D341Med (cell line): ENCODE measurements around the gene LY9.

Source experiments
- DNase-seq: peaks from one replicate; pipeline ENCODE4 v3.0.0; 2012; ENCODE audit warnings: low spot score

Gene LY9

DNA sequence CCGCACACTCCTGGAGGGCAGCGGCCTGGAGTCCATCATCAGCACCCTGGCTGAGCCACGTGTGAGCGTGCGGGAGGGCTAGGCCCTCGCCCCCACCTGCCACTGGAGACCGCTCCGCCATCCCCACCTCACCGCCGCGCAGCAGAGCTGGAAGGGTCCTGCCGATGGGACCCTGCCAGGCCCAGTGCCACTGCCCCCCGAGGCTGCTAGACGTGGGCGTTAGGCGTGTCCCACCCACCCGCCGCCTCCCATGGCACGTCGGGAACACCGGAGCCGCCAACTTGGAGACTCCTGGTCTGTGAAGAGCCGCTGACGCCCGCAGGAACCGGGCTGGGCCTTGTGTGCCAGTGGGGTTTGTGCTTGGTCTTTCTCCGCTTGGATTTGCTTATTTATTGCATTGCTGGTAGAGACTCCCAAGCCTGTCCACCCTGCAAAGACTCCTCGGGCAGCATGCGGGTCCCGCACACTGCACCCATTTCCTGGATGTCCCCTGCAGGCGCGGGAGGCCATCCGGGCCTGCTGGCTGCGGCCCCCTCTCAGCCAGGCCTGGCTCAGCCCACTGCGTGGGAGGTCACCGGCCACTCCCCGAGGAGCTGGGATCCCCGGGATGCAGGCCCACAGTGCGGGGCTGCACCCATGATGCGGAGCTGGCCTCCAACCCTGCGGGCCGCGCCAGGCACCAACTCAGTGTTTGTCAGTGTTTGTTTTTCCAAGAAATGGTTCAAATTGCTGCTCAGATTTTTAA, 6.0 kb downstream of the LY9 start:
- DNase-seq, result no peak

DNA sequence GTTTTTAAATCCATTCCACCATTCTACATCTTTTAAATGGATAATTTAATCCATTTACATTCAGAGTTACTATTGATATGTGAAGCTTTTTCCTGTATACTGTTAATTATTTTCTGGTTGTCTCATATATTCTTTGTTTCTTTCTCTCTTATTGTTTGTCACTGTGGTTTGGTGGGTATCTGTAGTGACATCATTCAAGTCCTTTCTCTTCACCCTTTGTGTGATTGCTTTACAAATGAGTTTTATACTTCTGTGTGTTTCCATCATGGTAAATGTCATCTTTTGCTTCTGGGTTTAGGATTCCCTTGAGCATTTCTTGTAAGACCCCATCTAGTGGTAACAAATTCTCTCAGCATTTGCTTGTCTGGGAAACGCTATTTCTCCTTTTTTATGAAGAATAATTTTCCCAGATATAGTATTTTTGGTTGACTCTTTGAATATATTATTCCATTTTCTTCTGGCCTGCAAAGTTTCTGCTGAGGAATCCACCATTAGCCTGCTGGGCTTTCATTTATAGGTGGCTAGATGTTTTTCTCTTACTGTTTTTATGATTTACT, 10.2 kb downstream of the LY9 start:
- no peak for DNase-seq

DNA sequence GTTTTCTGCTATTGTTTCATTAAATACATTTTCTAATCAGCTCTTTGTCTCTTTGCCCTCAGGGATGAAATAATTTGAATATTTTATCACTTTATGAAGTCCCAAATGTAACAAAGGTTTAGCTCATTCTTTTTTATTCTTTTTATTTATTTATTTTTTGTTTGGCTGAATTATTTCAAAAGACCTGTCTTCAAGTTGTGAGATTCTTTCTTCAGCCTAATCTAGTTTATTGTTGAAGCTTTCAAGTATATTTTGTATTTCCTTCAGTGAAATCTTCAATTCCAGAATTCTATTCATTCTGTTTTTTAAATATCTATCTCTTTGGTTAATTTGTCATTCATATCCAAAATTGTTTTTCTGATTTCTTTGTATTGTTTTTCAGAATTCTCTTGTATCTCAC, 10.8 kb downstream of the LY9 start:
- DNase-seq, result no peak

DNA sequence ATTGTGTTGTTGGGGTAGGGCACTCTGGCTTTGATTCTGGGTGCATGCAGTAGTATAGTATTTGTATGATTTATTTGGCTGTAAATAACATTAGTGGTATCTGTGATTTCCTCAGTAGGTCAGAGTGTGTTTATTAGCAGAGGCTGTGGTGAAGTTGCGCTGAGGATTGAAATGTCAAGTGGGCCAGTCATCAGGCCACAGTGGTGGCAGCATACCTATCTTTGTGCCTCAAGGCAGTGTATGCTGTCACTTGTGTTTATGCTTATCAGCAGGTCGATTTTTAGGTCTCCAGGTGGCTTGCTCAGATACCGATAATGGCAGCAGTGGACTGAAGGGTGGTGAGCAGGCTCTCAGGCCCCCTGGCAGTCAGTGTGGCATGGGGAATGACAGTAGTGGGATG, 11.3 kb downstream of the LY9 start:
- no peak for DNase-seq

DNA sequence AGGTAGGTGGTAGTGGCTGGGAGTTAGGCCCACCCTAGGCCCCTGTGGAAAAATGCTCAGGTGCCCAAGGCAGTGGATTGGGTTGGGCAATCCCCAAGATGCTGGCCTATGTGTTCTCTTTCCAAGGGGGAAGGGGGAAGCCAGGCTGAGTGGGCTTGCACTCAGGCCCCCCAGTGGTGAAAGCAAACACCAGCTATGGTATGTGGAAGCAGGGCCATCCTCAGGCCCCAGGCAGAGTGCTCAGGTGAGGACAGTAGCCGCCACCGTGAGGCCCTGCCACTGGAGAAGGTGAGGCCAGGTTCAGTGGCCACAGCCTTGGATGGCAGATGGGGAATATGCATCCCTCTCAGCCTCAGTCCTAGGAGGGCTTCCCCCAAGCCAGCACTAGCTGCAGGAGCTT, 11.8 kb downstream of the LY9 start:
- no peak for DNase-seq

DNA sequence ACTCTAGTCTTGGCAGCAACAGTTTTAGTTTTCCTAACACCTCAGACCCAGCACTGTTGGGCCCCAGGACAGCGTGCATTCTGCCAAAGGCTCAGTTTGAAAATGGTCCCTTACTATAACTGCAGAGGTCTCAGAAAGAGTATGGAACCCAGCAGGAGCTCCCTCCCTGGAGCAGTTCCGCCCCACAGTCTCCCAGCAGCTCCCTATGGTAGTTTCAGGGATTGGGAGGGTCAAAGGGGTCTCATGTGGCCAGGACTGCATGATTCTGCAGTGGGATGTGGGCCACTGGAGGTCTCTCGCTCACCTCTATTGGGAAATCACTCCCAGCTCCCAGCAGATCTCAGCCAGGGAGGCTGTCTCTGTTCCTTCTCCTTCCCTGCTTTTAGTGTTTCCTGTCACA, 12.3 kb downstream of the LY9 start:
- no peak for DNase-seq

DNA sequence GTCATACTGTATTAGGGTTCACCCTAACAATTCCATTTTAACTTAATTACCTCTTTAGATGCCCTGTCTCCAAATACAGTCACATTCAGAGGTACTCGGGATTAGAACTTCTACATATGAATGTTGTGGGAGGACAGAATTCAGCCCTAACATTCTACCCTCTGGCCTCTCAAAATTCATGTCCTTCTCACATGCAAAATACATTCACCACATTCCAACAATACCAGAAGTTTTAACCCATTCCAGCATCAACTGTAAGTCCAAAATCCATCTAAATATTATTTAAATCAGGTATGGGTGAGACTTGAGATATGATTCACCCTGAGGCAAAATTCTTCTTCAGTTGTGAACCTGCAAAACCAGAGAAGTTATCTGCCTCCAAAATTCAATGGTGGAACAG, 14.5 kb downstream of the LY9 start:
- no peak for DNase-seq

DNA sequence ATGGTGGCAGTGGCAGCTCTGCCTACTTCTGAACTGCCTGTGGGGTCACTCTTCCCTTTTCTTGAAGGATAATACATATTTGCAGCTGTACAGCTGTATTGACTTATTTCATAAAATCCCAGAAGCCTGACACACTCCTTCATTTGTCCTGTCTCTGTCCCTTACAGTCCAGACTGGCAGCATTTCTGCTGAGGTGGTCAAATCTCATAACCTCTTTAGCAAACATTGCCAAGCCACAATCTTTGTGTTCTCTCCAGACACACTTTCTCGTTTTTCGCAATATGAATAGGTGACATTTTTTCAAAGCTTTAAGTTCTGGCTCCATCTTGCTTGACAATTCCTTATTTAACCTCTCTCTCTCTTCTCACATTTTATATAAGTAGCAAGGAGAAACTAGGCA, 15.2 kb downstream of the LY9 start:
- no peak for DNase-seq

DNA sequence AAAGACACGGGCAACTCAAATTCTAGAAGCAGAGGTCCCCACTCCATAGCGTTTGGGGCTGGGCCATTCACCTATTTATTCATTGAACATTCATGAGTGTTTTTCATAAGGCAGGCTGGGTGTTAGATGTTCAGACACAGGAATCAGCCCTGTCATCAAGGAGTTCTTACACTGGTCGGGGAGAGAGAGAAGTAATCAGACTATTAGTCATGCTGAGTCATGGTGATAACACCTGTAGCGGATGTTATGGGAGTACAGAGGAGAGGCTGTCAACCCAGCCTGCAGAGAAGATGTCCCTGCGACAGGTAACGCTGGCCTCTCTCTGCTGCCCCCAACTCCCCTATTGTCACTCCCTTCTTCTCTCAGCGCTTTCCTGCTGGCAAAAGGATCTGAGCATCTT, 17.2 kb downstream of the LY9 start:
- no peak for DNase-seq

DNA sequence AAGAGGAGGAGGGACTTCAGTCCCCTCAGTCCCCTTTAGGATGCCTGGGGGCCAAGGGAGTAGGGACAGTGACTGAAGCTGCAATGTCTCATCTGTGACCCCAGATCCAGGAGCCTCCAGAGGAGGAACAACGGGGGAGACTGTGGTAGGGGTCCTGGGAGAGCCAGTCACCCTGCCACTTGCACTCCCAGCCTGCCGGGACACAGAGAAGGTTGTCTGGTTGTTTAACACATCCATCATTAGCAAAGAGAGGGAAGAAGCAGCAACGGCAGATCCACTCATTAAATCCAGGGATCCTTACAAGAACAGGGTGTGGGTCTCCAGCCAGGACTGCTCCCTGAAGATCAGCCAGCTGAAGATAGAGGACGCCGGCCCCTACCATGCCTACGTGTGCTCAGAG, 18.3 kb downstream of the LY9 start:
- no peak for DNase-seq

DNA sequence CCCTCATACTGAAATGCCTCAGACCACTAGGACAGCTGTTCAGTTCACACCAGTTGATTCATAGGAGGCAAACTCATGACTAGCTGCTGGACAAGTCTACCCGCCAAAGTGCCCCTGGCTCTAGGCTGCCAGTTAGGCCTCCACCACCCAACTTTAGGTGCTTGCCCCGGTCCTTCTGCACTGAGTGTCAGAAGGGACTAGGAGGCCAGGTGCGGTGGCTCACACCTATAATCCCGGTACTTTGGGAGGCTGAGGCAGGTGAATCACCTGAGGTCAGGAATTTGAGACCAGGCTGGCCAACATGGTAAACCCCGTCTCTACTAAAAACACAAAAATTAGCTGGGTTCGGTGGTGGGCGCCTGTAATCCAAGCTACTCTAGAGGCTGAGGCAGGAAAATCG, 18.9 kb downstream of the LY9 start:
- no peak for DNase-seq

DNA sequence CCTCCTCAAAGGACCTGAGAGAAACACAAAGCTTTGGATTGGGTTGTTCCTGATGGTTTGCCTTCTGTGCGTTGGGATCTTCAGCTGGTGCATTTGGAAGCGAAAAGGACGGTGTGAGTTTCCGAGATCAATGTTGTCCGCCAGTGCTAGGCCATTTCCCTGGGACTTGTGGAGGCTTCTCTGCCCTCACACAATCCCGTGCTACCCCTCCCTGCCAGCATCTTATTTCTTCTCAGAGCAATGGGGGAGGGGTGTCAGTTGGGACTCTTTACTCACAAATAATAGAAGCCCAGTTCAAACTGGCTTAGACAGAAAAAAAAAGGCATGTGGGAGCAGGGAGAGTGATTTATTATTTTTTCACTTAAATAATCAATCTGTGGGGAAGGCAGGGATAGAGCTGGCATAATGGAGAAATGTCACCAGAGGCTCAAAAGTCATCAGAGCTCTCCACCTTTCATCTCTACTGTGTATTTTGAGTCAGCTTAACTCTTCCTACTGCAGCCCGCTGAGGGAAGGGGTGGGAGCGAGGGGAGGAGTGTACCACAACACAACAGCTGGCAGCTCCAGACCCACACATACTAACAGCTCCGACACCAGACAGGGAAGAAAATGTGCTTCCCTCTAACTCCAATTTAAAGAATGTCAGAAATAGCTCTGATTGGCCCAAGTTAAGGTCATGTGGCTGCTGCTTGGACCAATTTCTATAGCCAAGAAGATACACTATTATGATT, 22.4 kb downstream of the LY9 start:
- DNase-seq, result no peak

DNA sequence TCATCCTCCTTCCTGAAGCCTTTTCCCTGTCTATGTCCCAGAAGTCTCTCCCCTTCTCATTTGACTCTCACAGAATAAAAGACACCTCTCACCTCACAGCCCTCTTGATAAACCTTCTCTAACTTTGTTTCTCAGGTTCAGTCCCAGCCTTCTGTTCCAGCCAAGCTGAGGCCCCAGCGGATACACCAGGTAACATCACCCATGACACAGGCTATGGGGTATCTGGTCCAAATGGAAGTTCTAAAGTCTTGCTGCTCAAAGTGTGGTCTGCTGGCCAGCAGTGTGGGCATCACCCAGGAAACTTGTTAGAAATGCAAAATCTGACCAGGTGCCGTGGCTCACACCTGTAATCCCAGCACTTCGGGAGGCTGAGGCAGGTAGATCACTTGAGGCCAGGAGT, 23.2 kb downstream of the LY9 start:
- no peak for DNase-seq

DNA sequence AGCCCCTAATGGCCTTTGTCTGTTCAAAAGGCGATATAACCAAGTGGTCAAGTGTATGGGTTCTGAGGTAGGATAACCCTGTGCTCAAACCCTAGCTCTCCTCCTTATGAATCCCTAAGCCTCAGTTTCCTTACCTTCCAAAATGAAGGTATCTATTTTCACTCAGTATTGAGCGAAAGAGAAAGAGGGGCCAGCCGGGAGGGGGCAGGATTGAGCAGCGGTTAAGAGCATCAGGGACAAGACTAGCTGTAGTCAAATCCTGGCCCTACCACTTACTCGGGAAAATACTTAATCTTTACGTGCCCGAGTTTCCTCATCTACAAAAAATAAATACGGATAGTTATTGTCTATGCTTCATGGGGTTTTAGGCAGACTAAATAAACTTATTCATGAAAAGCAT, 25.7 kb downstream of the LY9 start:
- no peak for DNase-seq

DNA sequence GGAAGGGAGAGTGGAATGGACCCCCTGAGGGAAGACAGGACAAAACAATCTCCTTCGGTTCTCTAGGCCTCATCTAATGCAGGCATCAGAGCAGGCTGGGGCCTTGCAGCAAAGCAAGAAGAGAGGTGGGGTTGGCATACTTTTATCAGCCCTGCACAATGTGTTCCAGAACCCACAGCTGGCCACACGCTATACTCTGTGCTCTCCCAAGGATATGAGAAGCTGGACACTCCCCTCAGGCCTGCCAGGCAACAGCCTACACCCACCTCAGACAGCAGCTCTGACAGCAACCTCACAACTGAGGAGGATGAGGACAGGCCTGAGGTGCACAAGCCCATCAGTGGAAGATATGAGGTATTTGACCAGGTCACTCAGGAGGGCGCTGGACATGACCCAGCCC, 27.3 kb downstream of the LY9 start:
- no peak for DNase-seq

DNA sequence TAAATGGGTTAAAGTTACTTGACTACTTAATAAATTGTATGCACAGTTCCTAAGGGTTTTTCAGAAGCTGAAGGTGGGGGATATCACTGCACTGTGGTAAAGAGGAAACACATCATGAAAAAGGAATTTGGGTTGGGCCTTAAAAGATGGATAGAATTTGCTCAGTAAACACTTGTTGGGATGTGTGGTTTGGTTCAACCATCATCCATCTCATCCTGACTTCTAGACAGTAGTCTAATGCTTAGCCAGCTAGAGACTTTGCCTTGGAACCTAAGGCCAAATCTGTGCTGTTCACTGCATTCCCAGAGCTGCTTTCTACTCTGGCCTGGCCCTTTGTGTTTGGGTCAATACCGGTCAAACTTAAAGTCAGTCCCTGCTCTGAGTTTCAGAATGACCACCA, 30.6 kb downstream of the LY9 start:
- DNase-seq, result no peak

DNA sequence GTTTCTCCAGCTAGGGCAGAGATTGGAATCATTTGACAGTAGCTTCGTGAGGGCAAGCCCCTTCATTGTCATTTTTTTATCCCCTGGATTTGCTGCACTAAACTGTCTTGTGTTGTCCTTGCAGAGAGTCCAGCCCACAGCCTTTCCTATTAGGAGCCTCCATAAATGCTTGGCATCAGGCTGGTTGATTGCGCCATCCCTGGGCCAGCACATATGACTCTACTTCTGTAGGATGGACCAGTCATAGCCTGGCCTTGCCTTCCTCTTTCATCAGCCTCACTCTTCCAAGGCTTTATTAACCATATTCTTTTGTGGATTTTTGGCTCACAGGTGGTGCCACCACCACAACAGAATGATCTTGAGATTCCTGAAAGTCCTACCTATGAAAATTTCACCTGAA, 31.4 kb downstream of the LY9 start:
- DNase-seq, result no peak

DNA sequence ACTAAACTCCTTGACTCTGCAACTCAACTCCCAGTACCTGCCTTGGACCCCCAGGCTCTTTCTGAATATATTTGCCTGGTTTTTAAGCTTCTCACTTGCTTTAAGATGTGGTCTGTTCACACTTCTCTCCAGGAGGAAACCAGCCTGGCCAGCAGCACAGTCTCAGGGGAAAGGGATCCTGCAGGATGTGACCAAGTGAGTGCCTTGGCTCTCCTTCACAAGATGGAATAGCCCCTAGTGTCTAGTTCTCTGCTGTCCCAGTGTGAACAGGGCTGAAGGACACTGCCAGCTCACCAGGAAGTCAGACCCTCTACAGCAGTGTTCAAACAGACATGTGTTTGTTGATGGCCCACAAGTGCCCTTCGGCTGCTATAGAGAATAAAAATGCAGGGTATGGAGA, 33.8 kb downstream of the LY9 start:
- no peak for DNase-seq

DNA sequence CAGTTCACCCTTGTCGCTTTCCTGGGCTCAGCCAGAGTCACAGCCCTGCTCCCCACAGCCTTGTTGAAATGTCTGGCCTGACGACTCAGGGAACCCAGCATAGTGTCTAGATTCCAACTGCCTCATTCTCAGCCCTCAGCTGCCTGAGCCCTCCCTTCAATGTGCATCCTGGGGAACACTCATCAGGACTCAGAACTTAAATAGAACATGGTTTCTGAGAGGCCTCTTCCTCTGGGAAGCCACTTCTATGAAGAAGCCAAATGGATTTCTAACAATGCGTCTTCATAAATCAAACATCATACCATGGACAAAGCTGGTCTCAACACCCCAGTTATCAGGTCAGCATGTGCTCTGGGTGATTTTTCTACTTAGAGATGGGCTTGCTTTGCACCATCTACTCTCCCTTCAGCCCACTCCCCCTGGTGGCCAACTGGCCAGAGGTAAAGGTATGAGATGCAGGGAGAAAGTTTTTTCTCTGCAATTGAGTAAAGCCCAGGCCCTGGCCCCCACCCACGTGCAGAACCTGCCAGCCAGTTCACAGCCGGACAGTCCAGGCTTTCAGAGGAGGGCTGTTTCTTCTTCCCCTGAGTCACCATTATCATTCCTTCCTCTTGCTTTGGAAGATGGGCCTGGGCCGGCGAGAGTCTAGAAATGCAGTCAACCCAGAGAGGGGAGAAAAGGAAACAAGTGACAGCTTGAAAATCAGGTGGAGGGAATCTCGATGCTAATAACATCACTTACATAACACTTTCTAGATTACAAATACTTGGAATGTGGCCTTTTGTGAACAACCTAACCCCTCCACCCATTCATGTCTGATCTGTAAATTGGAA, 34.6 kb downstream of the LY9 start:
- peak; percentile 64 for DNase-seq

DNA sequence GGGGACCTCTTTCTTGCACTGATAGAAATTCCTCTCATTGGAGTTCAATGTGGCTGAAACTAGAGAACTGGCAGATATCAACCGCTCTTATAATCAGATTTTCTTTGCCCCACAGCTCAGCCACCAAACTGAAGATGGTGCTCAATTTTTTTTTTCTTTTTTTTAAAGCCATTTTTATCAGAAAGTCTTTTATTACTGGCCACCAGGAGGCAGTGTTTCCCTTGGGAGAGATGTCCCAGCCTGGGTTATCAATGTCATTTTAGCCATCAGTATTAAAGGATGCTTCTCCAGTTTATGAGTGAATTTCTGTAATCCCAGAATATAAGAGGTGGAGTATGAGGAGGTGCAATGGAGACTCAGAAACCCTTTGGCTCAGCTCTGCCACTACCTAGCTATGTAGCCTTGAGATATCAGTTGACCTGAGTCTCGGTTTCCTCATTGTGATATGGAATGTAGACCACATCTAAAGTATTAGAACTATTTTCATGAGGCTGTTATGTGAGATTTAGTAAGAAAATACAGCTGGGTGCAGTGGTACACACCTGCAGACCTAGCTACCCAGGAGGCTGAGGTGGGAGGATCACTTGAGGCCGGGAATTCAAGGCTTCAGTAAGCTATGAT, 39.1 kb downstream of the LY9 start:
- no peak for DNase-seq

DNA sequence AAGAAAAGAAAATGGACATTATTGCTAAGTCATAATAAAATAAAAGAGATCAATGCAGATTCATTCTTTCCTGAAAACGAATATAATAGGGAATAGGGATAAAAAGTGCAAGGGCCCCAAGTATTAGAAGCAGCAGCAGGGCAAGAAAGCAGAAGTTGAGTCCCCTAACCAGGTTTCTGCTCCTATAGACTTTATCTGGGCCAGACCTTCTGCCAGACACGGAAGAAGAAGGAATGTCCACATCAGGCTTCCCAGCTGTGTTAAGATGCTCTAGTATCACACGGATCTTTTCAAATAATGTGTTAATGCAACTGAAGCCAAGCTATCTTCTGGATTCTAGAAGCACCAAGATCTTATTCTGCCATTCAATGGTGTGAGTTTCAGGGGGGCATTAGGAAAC, 39.8 kb downstream of the LY9 start:
- DNase-seq, result no peak

DNA sequence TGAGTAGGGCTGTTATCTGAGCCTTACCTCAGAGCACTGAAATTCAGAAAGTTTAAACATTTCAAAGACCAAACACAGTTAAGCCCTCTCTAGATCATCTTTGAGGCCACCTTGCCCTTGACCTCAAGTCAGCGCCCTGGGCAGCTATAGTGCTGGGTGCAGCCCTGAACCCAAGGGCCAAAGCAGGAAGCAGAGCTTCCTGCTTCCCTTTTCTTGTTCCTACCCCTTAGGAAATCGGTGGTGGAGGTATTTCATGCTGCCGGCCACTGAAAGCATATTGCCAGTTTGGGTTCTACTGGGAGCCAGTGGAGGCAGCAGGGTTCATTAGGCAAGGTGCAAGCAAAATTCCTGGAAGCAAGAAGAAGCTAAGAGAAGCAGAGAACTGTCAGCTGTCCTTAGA, 40.6 kb downstream of the LY9 start:
- no peak for DNase-seq
